ENCODE results near the gene KRT74.

The KRT74 gene

DNA sequence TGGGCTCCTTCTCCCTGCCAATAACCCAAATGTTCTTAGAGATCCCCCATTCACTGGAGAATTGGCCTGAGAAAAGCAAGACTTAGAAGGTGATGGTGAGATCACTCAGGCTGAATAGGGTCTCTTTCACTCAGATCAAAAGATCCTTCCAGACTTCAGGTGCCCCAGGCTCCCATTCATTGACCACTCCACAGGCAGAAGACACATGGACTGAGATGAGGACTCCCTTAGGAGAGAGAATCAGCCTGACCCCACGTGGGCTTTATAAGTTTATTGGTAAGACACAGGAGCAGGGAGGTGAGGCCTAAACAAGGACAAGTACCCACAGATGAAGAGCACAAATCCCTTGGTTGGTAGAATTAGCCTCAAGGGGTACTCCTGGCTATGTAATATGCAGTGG is 33.7 kb upstream of the KRT74 start:
- TF ChIP-seq REST (IDR thresholded peaks at IDR 0.05; ENCODE audit: insufficient read depth in 1 of 2, low read depth in 2 of 2, low read length in 2 of 2), result no peak
- no peak for TF ChIP-seq FOXP2 (optimal IDR thresholded peaks at IDR 0.05; ENCODE audit: borderline replicate concordance, extremely low read depth, extremely low read length, insufficient read depth)
- TF ChIP-seq POLR2AphosphoS5 (IDR thresholded peaks at IDR 0.05; ENCODE audit: low read depth, low read length), result no peak
- no peak for TF ChIP-seq TAF1 (IDR thresholded peaks at IDR 0.05; ENCODE audit: borderline replicate concordance, insufficient read depth, low read length)
- no peak for TF ChIP-seq SIN3A (IDR thresholded peaks at IDR 0.05; ENCODE audit: borderline replicate concordance, insufficient read depth, low read length)

- no peak for TF ChIP-seq REST (IDR thresholded peaks at IDR 0.05; ENCODE audit: insufficient read depth in 1 of 2, low read depth in 2 of 2, low read length in 2 of 2)
- no peak for TF ChIP-seq TAF1 (IDR thresholded peaks at IDR 0.05; ENCODE audit: borderline replicate concordance, insufficient read depth, low read length)
- no peak for TF ChIP-seq SIN3A (IDR thresholded peaks at IDR 0.05; ENCODE audit: borderline replicate concordance, insufficient read depth, low read length)
- no peak for TF ChIP-seq POLR2AphosphoS5 (IDR thresholded peaks at IDR 0.05; ENCODE audit: low read depth, low read length)
- no peak for TF ChIP-seq FOXP2 (optimal IDR thresholded peaks at IDR 0.05; ENCODE audit: borderline replicate concordance, extremely low read depth, extremely low read length, insufficient read depth)
Measured at GRCh38 chr12:52606581-52607218, 33.1 kb upstream of the KRT74 start.

GRCh38 chr12:52606096-52606495 is 32.5 kb upstream of the KRT74 start:
- no peak for TF ChIP-seq FOXP2 (optimal IDR thresholded peaks at IDR 0.05; ENCODE audit: borderline replicate concordance, extremely low read depth, extremely low read length, insufficient read depth)
- no peak for TF ChIP-seq POLR2AphosphoS5 (IDR thresholded peaks at IDR 0.05; ENCODE audit: low read depth, low read length)
- TF ChIP-seq REST (IDR thresholded peaks at IDR 0.05; ENCODE audit: insufficient read depth in 1 of 2, low read depth in 2 of 2, low read length in 2 of 2), result no peak
- no peak for TF ChIP-seq TAF1 (IDR thresholded peaks at IDR 0.05; ENCODE audit: borderline replicate concordance, insufficient read depth, low read length)
- TF ChIP-seq SIN3A (IDR thresholded peaks at IDR 0.05; ENCODE audit: borderline replicate concordance, insufficient read depth, low read length), result no peak

- TF ChIP-seq POLR2AphosphoS5 (IDR thresholded peaks at IDR 0.05; ENCODE audit: low read depth, low read length) (no peak), FOXP2 (optimal IDR thresholded peaks at IDR 0.05; ENCODE audit: borderline replicate concordance, extremely low read depth, extremely low read length, insufficient read depth) (no peak), TAF1 (IDR thresholded peaks at IDR 0.05; ENCODE audit: borderline replicate concordance, insufficient read depth, low read length) (no peak), SIN3A (IDR thresholded peaks at IDR 0.05; ENCODE audit: borderline replicate concordance, insufficient read depth, low read length) (no peak), REST (IDR thresholded peaks at IDR 0.05; ENCODE audit: insufficient read depth in 1 of 2, low read depth in 2 of 2, low read length in 2 of 2) (no peak)
Measured at GRCh38 chr12:52605542-52605941, 31.9 kb upstream of the KRT74 start.

Measured in PFSK-1 (cell line).